ENCODE results near the gene RTEL1. TPM values are rescaled to one million over a fixed set of nuclear protein-coding genes. Genes with fewer than 3 reads are reported as not detected.

The RTEL1 gene
- total and polyA plus RNA-seq, 2 donors (not counting 1 experiment from before 2014, with no cell fraction given), result 15.1 to 32.6 TPM

DNA sequence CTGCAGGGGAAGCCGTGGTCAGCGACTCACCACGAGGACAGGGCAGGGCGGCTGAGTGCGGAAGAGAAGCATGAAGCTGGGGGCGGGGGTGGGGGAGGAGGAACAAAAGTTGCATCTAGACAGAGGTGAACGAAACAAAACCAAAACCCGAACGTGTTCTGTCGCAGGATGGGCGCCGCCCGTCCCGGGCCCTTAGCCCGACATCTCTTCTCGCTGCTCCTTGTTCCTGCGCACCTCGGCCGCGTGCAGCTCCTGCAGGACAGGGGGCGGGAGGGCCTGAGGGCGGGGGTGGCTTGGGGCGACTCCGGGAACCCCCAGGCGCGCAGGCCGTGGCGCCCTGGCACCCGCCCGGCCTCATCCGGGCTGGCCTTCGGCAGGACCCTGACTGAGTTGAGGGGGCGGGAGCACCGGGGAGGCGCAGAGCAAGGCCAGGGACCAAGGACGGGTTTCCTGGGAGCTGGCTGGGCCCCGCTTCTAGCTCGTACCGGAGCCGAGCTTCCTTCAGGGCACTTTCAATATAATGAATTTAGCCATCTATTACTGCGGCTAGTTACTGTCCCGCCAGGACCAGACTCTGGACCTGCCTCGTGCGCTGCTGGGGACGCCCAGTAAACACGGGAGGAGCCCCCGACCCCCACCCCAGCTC lies 16.8 kb upstream of the RTEL1 start:
- no peaks in the 10 kb centered on the region for H3K27me3 ChIP-seq (replicated peaks in 1 of 4; ENCODE audit: control extremely low read depth in 1 of 4, control insufficient read depth in 3 of 4, insufficient read depth in 4 of 4, low read length in 3 of 4)
- peak overlapping the region; percentile 90 to 91 for H3K27ac ChIP-seq (ENCODE audit: low read length in 2 of 2)
- DNase-seq (no peak), ATAC-seq (ENCODE audit: low read depth) (peak; percentile 22)
- ChIA-PET POLR2A (interaction anchor here (0.6 to 4.0 kb wide), 19 partner anchors 11 to 1340 kb away, joined by 3 to 92 read pairs (median 5); partner anchors contain the start of genes GMEB2, HELZ2, PPDPF and RTEL1), CTCF (interaction anchor here (0.7 to 2.1 kb wide), 24 partner anchors 10 to 334 kb away, joined by 3 to 30 read pairs (median 5); partner anchors contain the start of genes ARFRP1, GMEB2, PTK6 and RTEL1)
- peaks cover 0 to 3% (median 0%) of the 10 kb centered on the region in 3 donors for H3K9me3 ChIP-seq (ENCODE audit: control extremely low read depth in 1 of 3, control insufficient read depth in 2 of 3, insufficient read depth in 1 of 3, low read length in 2 of 3)
- Mint-ChIP-seq H3K9me3 (ENCODE audit: insufficient read depth) (peaks cover 2% of the 10 kb centered on the region), H3K4me1 (peaks cover 31% of the 10 kb centered on the region), H3K4me3 (peak overlapping the region; percentile 82), H3K27me3 (peaks cover 4% of the 10 kb centered on the region), H3K27ac (peak overlapping the region; percentile 91)
- peak overlapping the region; percentile 92 for H3K4me2 ChIP-seq (replicated peaks; ENCODE audit: low read depth, low read length, poor library complexity, severe bottlenecking)
- TF ChIP-seq, protein P1, sequence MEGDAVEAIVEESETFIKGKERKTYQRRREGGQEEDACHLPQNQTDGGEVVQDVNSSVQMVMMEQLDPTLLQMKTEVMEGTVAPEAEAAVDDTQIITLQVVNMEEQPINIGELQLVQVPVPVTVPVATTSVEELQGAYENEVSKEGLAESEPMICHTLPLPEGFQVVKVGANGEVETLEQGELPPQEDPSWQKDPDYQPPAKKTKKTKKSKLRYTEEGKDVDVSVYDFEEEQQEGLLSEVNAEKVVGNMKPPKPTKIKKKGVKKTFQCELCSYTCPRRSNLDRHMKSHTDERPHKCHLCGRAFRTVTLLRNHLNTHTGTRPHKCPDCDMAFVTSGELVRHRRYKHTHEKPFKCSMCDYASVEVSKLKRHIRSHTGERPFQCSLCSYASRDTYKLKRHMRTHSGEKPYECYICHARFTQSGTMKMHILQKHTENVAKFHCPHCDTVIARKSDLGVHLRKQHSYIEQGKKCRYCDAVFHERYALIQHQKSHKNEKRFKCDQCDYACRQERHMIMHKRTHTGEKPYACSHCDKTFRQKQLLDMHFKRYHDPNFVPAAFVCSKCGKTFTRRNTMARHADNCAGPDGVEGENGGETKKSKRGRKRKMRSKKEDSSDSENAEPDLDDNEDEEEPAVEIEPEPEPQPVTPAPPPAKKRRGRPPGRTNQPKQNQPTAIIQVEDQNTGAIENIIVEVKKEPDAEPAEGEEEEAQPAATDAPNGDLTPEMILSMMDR (IDR thresholded peaks at IDR 0.05), result no peak
- TF ChIP-seq EZH2 (IDR thresholded peaks at IDR 0.05; ENCODE audit: borderline replicate concordance, insufficient read depth, low read depth, low read length, poor library complexity, severe bottlenecking), result no peak
- H2AFZ ChIP-seq (ENCODE audit: insufficient read depth, low read depth, low read length, poor library complexity, severe bottlenecking), result peak overlapping the region; percentile 68
- no peaks in the 10 kb centered on the region for H3K36me3 ChIP-seq (replicated peaks in 1 of 2; ENCODE audit: control extremely low read depth in 1 of 2, control insufficient read depth in 1 of 2, extremely low read depth in 1 of 2, insufficient read depth in 2 of 2, low read length in 1 of 2)
- peaks cover 17% of the 10 kb centered on the region for H3K79me2 ChIP-seq (ENCODE audit: control insufficient read depth, insufficient read depth, low read length)
- H3K9ac ChIP-seq (ENCODE audit: low read length), result peak overlapping the region; percentile 98
- 17% methylated on average over 41 of the region's 47 CpGs for WGBS (ENCODE audit: insufficient coverage)
- peak overlapping the region; percentile 41 to 97 (median 85) for H3K4me3 ChIP-seq (ENCODE audit: control extremely low read depth in 1 of 5, extremely low read depth in 1 of 5, insufficient read depth in 1 of 5, low read depth in 2 of 5, low read length in 4 of 5)
- intact Hi-C loops (cut with micrococcal nuclease), result loop anchor here (5.0 kb wide), 1 partner anchor 59 kb away; no protein-coding TSS in a partner anchor
- H4K20me1 ChIP-seq (ENCODE audit: control insufficient read depth, insufficient read depth, low read length, poor library complexity, severe bottlenecking), result no peaks in the 10 kb centered on the region
- peaks cover 30 to 48% of the 10 kb centered on the region in 2 donors for H3K4me1 ChIP-seq (ENCODE audit: control insufficient read depth in 2 of 2, insufficient read depth in 2 of 2, low read length in 2 of 2)
